ENCODE measurements around the gene KANTR.

- TF ChIP-seq CTCF (IDR thresholded peaks at IDR 0.05) (no peak), POLR2A (IDR thresholded peaks at IDR 0.05) (no peak)
Measured at GRCh38 chrX:53156207-53156596, 62.3 kb downstream of the KANTR start.
